ENCODE results near the gene ZFP36L1.

DNA sequence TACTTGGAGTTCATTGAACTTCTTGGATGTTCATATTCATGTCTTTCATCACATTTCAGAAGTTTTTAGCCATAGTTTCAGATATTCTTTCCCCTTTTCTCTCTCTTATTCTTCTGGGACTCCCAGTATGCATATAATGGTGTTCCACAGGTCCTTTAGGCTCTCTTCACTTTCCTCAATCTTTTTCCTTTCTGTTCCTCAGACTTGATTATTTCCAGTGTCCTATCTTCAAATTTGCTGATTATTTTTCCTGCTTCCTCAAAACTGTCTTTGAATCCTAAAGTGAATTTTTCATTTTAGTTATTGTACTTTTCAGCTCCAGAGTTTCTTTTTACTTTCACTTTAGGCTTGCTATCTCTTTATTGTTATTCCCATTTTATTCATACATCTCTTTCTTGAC lies 8.8 kb upstream of the ZFP36L1 start:
- TF ChIP-seq, protein P1, sequence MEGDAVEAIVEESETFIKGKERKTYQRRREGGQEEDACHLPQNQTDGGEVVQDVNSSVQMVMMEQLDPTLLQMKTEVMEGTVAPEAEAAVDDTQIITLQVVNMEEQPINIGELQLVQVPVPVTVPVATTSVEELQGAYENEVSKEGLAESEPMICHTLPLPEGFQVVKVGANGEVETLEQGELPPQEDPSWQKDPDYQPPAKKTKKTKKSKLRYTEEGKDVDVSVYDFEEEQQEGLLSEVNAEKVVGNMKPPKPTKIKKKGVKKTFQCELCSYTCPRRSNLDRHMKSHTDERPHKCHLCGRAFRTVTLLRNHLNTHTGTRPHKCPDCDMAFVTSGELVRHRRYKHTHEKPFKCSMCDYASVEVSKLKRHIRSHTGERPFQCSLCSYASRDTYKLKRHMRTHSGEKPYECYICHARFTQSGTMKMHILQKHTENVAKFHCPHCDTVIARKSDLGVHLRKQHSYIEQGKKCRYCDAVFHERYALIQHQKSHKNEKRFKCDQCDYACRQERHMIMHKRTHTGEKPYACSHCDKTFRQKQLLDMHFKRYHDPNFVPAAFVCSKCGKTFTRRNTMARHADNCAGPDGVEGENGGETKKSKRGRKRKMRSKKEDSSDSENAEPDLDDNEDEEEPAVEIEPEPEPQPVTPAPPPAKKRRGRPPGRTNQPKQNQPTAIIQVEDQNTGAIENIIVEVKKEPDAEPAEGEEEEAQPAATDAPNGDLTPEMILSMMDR (IDR thresholded peaks at IDR 0.05) = no peak
- TF ChIP-seq POLR2A (IDR thresholded peaks at IDR 0.05) = no peak

Data from Peyer's patch (tissue), 4 donors.